GM19455 (cell line): ENCODE results near the gene PRCP.

Source experiments
- ATAC-seq: cut with Tn5 transposase; IDR thresholded peaks from one replicate; pipeline ENCODE4 v1.9.1; 2021; ENCODE audit not compliant: unreplicated experiment

The PRCP gene

GRCh38 chr11:82907371-82907770 is 7.1 kb upstream of the PRCP start:
- no peak for ATAC-seq

- no peak for ATAC-seq
Observed at GRCh38 chr11:82906931-82907330, 6.7 kb upstream of the PRCP start.

- ATAC-seq = no peak
Observed at GRCh38 chr11:82906236-82906635, 6.0 kb upstream of the PRCP start.

- ATAC-seq = no peak
Observed at GRCh38 chr11:82903843-82904586, 3.8 kb upstream of the PRCP start.

GRCh38 chr11:82902880-82903279 is 2.6 kb upstream of the PRCP start:
- no peak for ATAC-seq

- ATAC-seq = no peak
Observed at GRCh38 chr11:82901922-82902485, 1.8 kb upstream of the PRCP start.

- ATAC-seq = peak; percentile 70
Observed at GRCh38 chr11:82901165-82901921, 1.1 kb upstream of the PRCP start, which contains the start of gene DDIAS. DDIAS (plus strand) TSS chr11:82901736; CDS start chr11:82914739, 13,003 bp downstream.

GRCh38 chr11:82899957-82900276 is 313 bp downstream of the PRCP start:
- ATAC-seq = peak; percentile 7

- ATAC-seq = no peak
Observed at GRCh38 chr11:82899186-82899820, 927 bp downstream of the PRCP start.

- no peak for ATAC-seq
Observed at GRCh38 chr11:82898241-82898640, 2.0 kb downstream of the PRCP start.

GRCh38 chr11:82896183-82896582 is 4.0 kb downstream of the PRCP start:
- no peak for ATAC-seq

GRCh38 chr11:82895437-82896091 is 4.7 kb downstream of the PRCP start:
- no peak for ATAC-seq

- ATAC-seq = no peak
Observed at GRCh38 chr11:82892611-82893169, 7.5 kb downstream of the PRCP start.

- ATAC-seq = no peak
Observed at GRCh38 chr11:82890936-82891335, 9.3 kb downstream of the PRCP start.

- no peak for ATAC-seq
Observed at GRCh38 chr11:82890002-82890341, 10.3 kb downstream of the PRCP start.

- no peak for ATAC-seq
Observed at GRCh38 chr11:82889133-82890001, 10.9 kb downstream of the PRCP start.

- no peak for ATAC-seq
Observed at GRCh38 chr11:82883853-82884252, 16.4 kb downstream of the PRCP start.

- no peak for ATAC-seq
Observed at GRCh38 chr11:82874646-82875523, 25.3 kb downstream of the PRCP start.

- ATAC-seq = no peak
Observed at GRCh38 chr11:82873919-82874333, 26.3 kb downstream of the PRCP start.
